ENCODE measurements around the gene STPG1.
A peak's percentile ranks its signal among the peaks of the same experiment; 100 is the strongest.

STPG1 gene

DNA sequence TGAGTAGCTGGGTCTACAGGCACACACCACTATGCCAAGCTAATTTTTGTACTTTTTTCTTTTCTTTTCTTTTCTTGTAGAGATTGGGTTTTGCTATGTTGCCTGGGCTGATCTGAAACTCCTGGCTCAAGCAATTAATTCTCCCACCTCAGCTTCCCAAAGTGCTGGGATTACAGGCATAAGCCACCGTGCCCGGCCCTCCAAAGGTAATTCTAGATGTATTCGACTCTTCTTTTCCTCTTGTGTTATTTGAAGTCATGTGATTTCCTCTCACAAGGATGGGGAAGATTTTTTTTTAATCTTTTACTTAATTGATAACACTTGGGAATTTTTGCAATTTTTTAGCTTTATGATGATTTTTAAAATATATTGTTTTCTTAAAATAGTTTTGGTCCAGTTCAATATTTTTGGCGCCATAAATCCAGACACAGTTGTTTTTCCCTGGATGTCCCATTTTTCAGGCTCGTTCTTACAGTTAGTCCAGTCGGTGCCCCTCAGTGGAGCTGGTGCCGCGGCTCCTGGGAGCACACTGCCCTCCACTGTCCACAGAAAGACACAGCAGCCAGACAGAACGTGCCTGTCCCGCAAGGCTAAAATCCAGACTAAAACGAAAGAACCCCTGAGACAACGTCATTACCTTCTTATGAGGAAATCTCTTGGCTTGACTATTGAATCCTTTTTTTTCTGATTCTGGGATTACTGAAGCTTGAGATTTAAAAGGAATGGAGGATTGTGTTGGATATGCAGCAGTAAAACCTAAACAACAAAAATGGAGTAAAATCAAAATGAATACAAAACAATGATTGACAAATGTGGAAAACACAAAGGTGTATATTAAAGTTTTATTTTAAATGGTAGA, 22.4 kb downstream of the STPG1 start:
- TF ChIP-seq, protein P1, sequence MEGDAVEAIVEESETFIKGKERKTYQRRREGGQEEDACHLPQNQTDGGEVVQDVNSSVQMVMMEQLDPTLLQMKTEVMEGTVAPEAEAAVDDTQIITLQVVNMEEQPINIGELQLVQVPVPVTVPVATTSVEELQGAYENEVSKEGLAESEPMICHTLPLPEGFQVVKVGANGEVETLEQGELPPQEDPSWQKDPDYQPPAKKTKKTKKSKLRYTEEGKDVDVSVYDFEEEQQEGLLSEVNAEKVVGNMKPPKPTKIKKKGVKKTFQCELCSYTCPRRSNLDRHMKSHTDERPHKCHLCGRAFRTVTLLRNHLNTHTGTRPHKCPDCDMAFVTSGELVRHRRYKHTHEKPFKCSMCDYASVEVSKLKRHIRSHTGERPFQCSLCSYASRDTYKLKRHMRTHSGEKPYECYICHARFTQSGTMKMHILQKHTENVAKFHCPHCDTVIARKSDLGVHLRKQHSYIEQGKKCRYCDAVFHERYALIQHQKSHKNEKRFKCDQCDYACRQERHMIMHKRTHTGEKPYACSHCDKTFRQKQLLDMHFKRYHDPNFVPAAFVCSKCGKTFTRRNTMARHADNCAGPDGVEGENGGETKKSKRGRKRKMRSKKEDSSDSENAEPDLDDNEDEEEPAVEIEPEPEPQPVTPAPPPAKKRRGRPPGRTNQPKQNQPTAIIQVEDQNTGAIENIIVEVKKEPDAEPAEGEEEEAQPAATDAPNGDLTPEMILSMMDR (IDR thresholded peaks at IDR 0.05): peak; percentile 76

DNA sequence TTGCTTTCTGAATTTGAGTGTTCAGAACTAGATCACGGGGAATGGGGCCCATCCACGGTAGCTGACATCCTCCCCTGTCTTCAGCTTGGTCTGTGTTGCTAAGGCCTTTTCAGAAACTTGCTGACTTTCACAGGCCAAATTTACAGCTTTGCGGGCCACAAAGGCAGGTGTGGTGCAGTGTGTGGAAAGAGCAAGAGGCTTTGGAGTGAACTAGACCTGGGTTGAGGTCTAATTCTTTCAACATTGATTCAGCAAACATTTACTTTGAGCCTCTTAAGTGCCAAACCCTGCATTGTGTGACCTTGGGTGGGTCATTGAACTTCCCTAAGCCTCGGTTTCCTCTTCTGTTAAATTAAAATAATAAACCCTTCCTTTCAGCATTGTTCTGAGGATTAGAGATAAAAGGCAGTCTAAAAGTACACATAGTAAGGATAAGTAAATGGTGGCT, 24.3 kb downstream of the STPG1 start:
- TF ChIP-seq, protein P1 (IDR thresholded peaks at IDR 0.05): no peak

DNA sequence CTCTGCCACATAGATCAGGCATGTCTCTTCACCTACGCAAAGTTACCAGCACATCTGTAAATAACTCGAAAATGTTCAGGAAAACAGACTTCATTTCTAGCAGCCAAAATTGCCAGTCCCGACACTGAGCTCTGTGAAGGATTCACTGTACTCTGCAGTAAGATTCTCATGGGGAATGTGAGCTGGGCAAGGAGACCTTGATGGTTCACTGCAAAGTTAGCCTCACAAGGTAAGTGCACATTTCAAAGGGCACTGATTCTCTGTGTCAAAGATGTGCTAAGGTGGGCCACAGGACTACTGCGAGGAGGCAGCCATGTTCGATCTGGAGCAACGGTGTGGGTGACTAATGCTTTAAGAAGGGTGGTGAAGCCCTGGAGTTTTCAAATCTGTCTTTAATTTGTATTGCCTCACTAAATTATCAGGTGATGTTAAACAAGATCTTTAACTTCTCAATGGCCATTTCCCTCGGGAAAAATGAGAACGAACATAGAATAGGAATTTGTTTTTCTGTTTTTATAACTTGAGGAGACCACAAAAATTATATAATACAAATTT, 25.2 kb downstream of the STPG1 start:
- TF ChIP-seq, protein P1 (IDR thresholded peaks at IDR 0.05): no peak

- TF ChIP-seq, protein P1 (IDR thresholded peaks at IDR 0.05): no peak
Observed at GRCh38 chr1:24387636-24388175, 25.9 kb downstream of the STPG1 start.

DNA sequence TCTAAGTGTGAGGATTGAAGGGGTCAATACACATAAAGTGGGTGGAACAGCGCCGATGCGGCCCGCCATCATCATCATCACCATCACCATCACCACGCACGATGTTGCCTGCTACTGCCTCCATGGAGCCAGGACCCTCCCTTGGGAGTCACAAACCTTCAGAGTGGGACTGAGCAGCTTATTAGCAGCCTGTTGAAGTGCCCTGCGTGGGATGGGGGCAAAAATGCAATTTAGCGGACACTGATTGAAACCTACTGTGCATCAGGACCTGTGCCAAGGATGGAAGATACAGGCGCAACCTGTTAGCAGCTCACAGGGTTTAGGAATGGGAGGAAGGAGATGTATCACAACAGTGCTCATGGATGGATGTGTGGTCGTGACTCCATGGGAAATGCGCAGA, 26.7 kb downstream of the STPG1 start:
- TF ChIP-seq, protein P1 (IDR thresholded peaks at IDR 0.05): no peak

GRCh38 chr1:24386241-24386640, 27.3 kb downstream of the STPG1 start:
- TF ChIP-seq, protein P1 (IDR thresholded peaks at IDR 0.05): no peak

DNA sequence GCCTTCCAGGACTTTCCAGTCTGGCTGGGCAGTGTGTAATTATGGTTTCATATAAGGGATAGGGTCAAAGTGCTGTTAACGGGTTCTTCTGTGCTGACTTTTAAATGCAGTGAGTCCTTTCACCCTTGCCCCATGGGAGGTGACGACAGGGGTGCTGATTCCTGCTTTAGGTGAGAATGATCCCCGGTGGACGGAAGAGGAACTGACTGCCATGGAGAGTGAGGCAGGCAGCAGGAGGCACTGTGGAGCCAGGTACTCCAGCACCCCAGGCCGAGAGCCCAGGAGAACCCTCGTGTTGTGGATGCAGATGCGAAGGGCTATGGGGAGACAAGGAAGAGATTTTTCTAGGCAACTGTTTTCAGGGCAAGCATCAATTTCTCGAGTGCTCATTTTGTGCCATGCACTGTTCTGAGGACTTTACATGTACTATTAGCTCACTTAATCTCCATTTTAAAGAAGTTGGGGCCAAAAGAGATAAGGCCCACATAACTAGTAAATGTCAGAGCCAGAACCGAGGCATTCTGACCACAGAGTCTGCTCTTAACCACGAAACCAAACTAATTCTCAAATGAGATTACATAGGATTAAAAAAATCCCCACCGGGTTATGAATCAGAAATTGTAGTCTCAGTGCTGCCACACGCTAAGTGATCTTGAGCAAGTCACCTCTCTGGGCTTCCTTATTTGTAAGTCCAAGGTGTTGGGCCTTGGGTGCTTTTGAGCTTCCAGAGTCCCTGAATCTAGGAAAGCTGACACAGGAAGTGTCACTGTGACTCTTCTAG, 28.2 kb downstream of the STPG1 start:
- TF ChIP-seq, protein P1 (IDR thresholded peaks at IDR 0.05): peak; percentile 45

All from LNCAP (cell line).